Naive thymus-derived CD4-positive, alpha-beta T cell (primary cell): Measurements from ENCODE around the gene STX7. TPM values are rescaled to one million over a fixed set of nuclear protein-coding genes. Genes with fewer than 3 reads are reported as not detected.

ENCODE experiments used
- ATAC-seq: fragments of 150-1000 bp; cut with Tn5 transposase; 2 replicates; pipeline ENCODE4 v1.10.0; 2021; ENCODE audit warnings: mild to moderate bottlenecking, moderate library complexity
- CTCF ChIA-PET: fragments of 350-600 bp; sonication (Branson Sonifier 250); formaldehyde crosslinking; loops from one replicate; lab custom pipeline; 2021; ENCODE audit warnings: antibody characterized with exemption; lab: Charles Lee
- POLR2A ChIA-PET: fragments of 350-600 bp; sonication (Branson Sonifier 250); formaldehyde crosslinking; loops from one replicate; lab custom pipeline; 2021; ENCODE audit warnings: antibody characterized with exemption, inconsistent platforms; lab: Charles Lee
- DNase-seq, 9 donors: peaks; one replicate each; pipeline versions ENCODE4 v3.0.0 to v3.0.0-alpha.2; 2020 to 2022; ENCODE audit warnings: mixed read lengths in 1 of 9
- H3K27ac ChIP-seq: one replicate; pipeline ENCODE4 v1.7.0; 2013; ENCODE audit warnings: mild to moderate bottlenecking, low read depth, low read length, moderate library complexity
- H3K27me3 ChIP-seq, 2 donors: one replicate each; pipeline ENCODE4 v1.7.0; 2013; ENCODE audit warnings: low read length in 2 of 2, mild to moderate bottlenecking in 2 of 2, moderate library complexity in 2 of 2; ENCODE audit not compliant: control insufficient read depth in 2 of 2, insufficient read depth in 2 of 2
- H3K36me3 ChIP-seq, 3 experiments: 1 replicate in 2 of 3; 2 replicates in 1 of 3; pipeline ENCODE4 v1.7.0; 2013; ENCODE audit warnings: low read length in 3 of 3, mild to moderate bottlenecking in 3 of 3, moderate library complexity in 1 of 3; ENCODE audit not compliant: insufficient read depth in 3 of 3, control insufficient read depth in 2 of 3
- H3K4me1 ChIP-seq, 2 donors: one replicate each; pipeline ENCODE4 v1.7.0; 2013; ENCODE audit warnings: low read length in 2 of 2, mild to moderate bottlenecking in 2 of 2, moderate library complexity in 1 of 2; ENCODE audit not compliant: control insufficient read depth in 2 of 2, insufficient read depth in 2 of 2
- H3K4me3 ChIP-seq: 2 replicates; pipeline ENCODE4 v1.7.0; 2013; ENCODE audit warnings: mild to moderate bottlenecking, low read length
- H3K9me3 ChIP-seq, 3 experiments: 1 replicate in 2 of 3; 2 replicates in 1 of 3; pipeline ENCODE4 v1.7.0; 2013; ENCODE audit warnings: low read length in 3 of 3; ENCODE audit not compliant: control insufficient read depth in 2 of 3
- H3K27ac Mint-ChIP-seq, 9 donors: one replicate each; pipeline ENCODE4 v1.8.0; 2020 to 2022; ENCODE audit warnings: mixed read lengths in 9 of 9, mild to moderate bottlenecking in 8 of 9, moderate library complexity in 5 of 9, inconsistent platforms in 2 of 9
- H3K27me3 Mint-ChIP-seq, 5 donors: one replicate each; pipeline ENCODE4 v1.8.0; 2021 to 2022; ENCODE audit warnings: mixed read lengths in 5 of 5, mild to moderate bottlenecking in 1 of 5
- H3K36me3 Mint-ChIP-seq, 5 donors: one replicate each; pipeline ENCODE4 v1.8.0; 2020 to 2022; ENCODE audit warnings: mixed read lengths in 5 of 5, mild to moderate bottlenecking in 3 of 5, inconsistent platforms in 1 of 5
- H3K4me1 Mint-ChIP-seq, 7 donors: one replicate each; pipeline ENCODE4 v1.8.0; 2020 to 2022; ENCODE audit warnings: mixed read lengths in 7 of 7, mild to moderate bottlenecking in 3 of 7, inconsistent platforms in 1 of 7
- H3K4me3 Mint-ChIP-seq, 10 donors: one replicate each; pipeline ENCODE4 v1.8.0; 2020 to 2022; ENCODE audit warnings: mild to moderate bottlenecking in 10 of 10, mixed read lengths in 10 of 10, moderate library complexity in 6 of 10, inconsistent platforms in 2 of 10
- H3K9me3 Mint-ChIP-seq, 11 donors: one replicate each; pipeline ENCODE4 v1.8.0; 2020 to 2022; ENCODE audit warnings: mixed read lengths in 11 of 11, mild to moderate bottlenecking in 4 of 11, inconsistent platforms in 1 of 11, moderate library complexity in 1 of 11
- intact Hi-C, 2 donors: fragments of 100-400 bp; cut with micrococcal nuclease; formaldehyde crosslinking; loops; one replicate each; pipeline ENCODE4 v1.15.1; 2023
- polyA plus RNA-seq, 2 donors: library from polyadenylated mRNA; unstranded; fragments of 300-500 nt; fragmentation: Illumina TruSeq; gene quantifications; one replicate each; pipeline ENCODE4 v1.2.3, GENCODE V29; 2021
- total RNA-seq, 6 experiments: library from RNA in 5 of 6; stranded (reverse) in 5 of 6; gene quantifications; 1 replicate in 5 of 6; 2 replicates in 1 of 6; pipeline ENCODE4 v1.2.3 and lab custom pipeline; 2021 to 2026

Gene STX7
- total and polyA plus RNA-seq, 7 experiments from 2014 or later: 8.6 to 43.3 (median 18.3) TPM

GRCh38 chr6:132476688-132477087, 36.2 kb downstream of the STX7 start:
- no peaks in the 10 kb centered on the region for H3K27me3 Mint-ChIP-seq
- POLR2A ChIA-PET: no interaction called here
- no peak overlapping the region for H3K4me3 Mint-ChIP-seq
- H3K27ac Mint-ChIP-seq: no peak overlapping the region
- CTCF ChIA-PET: interaction anchor here (1.3 kb wide), 1 partner anchor 197 kb away, joined by 7 read pairs; no protein-coding TSS in a partner anchor
- ATAC-seq (no peak), DNase-seq (no peak)
- Histone ChIP-seq H3K36me3 (peaks cover 0 to 13% (median under 1%) of the 10 kb centered on the region in 3 experiments), H3K9me3 (no peaks in the 10 kb centered on the region), H3K4me3 (no peak overlapping the region), H3K27ac (no peak overlapping the region), H3K4me1 (no peaks in the 10 kb centered on the region), H3K27me3 (no peaks in the 10 kb centered on the region)
- peaks cover 0 to 6% (median 0%) of the 10 kb centered on the region in 7 donors for H3K4me1 Mint-ChIP-seq
- H3K36me3 Mint-ChIP-seq: peaks cover 0 to 19% (median 0%) of the 10 kb centered on the region in 5 donors
- no peaks in the 10 kb centered on the region for H3K9me3 Mint-ChIP-seq
- intact Hi-C loops: no loop called here

GRCh38 chr6:132475925-132476324, 37.0 kb downstream of the STX7 start:
- H3K4me3 ChIP-seq: no peak overlapping the region
- no peak overlapping the region for H3K27ac ChIP-seq
- no peak overlapping the region for H3K27ac Mint-ChIP-seq
- H3K36me3 ChIP-seq: peaks cover 0 to 18% (median 8%) of the 10 kb centered on the region in 3 experiments
- H3K36me3 Mint-ChIP-seq: peaks cover 0 to 26% (median 2%) of the 10 kb centered on the region in 5 donors
- H3K9me3 Mint-ChIP-seq: no peaks in the 10 kb centered on the region
- no peak overlapping the region for H3K4me3 Mint-ChIP-seq
- DNase-seq (no peak), ATAC-seq (no peak)
- H3K9me3 ChIP-seq: no peaks in the 10 kb centered on the region
- CTCF ChIA-PET: no interaction called here
- H3K4me1 ChIP-seq: no peaks in the 10 kb centered on the region
- H3K27me3 Mint-ChIP-seq: no peaks in the 10 kb centered on the region
- intact Hi-C loops: no loop called here
- POLR2A ChIA-PET: no interaction called here
- peaks cover 0 to 4% (median 0%) of the 10 kb centered on the region in 7 donors for H3K4me1 Mint-ChIP-seq
- H3K27me3 ChIP-seq: no peaks in the 10 kb centered on the region

- no peak for DNase-seq
- no peak overlapping the region for H3K4me3 Mint-ChIP-seq
These were observed 41.1 kb downstream of the STX7 start for GRCh38 chr6:132471787-132472186.

GRCh38 chr6:132466952-132467351, 46.0 kb downstream of the STX7 start:
- Mint-ChIP-seq H3K4me3 (no peak overlapping the region), H3K9me3 (peaks cover 0 to 3% (median 0%) of the 10 kb centered on the region in 11 donors), H3K27me3 (no peaks in the 10 kb centered on the region), H3K36me3 (peaks cover 0 to 43% (median 23%) of the 10 kb centered on the region in 5 donors), H3K4me1 (no peaks in the 10 kb centered on the region), H3K27ac (no peak overlapping the region)
- Histone ChIP-seq H3K4me3 (no peak overlapping the region), H3K36me3 (peaks cover 8 to 43% (median 12%) of the 10 kb centered on the region in 3 experiments), H3K4me1 (no peaks in the 10 kb centered on the region), H3K27me3 (no peaks in the 10 kb centered on the region), H3K27ac (no peak overlapping the region), H3K9me3 (no peaks in the 10 kb centered on the region)
- DNase-seq (no peak), ATAC-seq (no peak)
- ChIA-PET POLR2A (no interaction called here), CTCF (no interaction called here)
- intact Hi-C loops: no loop called here

More at GRCh38 chr6:132471787-132472186, 41.1 kb downstream of the STX7 start:
- Mint-ChIP-seq H3K36me3 (peaks cover 0 to 34% (median 7%) of the 10 kb centered on the region in 5 donors), H3K9me3 (no peaks in the 10 kb centered on the region), H3K27me3 (no peaks in the 10 kb centered on the region), H3K4me1 (no peaks in the 10 kb centered on the region), H3K27ac (no peak overlapping the region)
- ChIA-PET CTCF (no interaction called here), POLR2A (no interaction called here)
- Histone ChIP-seq H3K27ac (no peak overlapping the region), H3K4me3 (no peak overlapping the region), H3K9me3 (no peaks in the 10 kb centered on the region), H3K36me3 (peaks cover 5 to 33% (median 8%) of the 10 kb centered on the region in 3 experiments), H3K27me3 (no peaks in the 10 kb centered on the region), H3K4me1 (no peaks in the 10 kb centered on the region)
- no peak for ATAC-seq
- intact Hi-C loops: no loop called here

GRCh38 chr6:132465530-132466485, 47.1 kb downstream of the STX7 start:
- DNase-seq (no peak), ATAC-seq (no peak)
- Histone ChIP-seq H3K27me3 (no peaks in the 10 kb centered on the region), H3K4me1 (no peaks in the 10 kb centered on the region), H3K9me3 (no peaks in the 10 kb centered on the region), H3K4me3 (no peak overlapping the region), H3K36me3 (peaks cover 4 to 41% (median 8%) of the 10 kb centered on the region in 3 experiments), H3K27ac (no peak overlapping the region)
- Mint-ChIP-seq H3K9me3 (peaks cover 0 to 3% (median 0%) of the 10 kb centered on the region in 11 donors), H3K4me3 (no peak overlapping the region), H3K27me3 (no peaks in the 10 kb centered on the region), H3K36me3 (peaks cover 0 to 38% (median 26%) of the 10 kb centered on the region in 5 donors), H3K4me1 (no peaks in the 10 kb centered on the region), H3K27ac (no peak overlapping the region)
- POLR2A ChIA-PET: no interaction called here
- CTCF ChIA-PET: interaction anchor here (0.6 kb wide), 1 partner anchor 328 kb away, joined by 3 read pairs; no protein-coding TSS in a partner anchor
- intact Hi-C loops: no loop called here

GRCh38 chr6:132464538-132465256, 48.2 kb downstream of the STX7 start:
- Histone ChIP-seq H3K27me3 (no peaks in the 10 kb centered on the region), H3K36me3 (peaks cover 6 to 41% (median 8%) of the 10 kb centered on the region in 3 experiments), H3K9me3 (no peaks in the 10 kb centered on the region), H3K4me3 (no peak overlapping the region), H3K27ac (no peak overlapping the region), H3K4me1 (no peaks in the 10 kb centered on the region)
- ChIA-PET POLR2A (no interaction called here), CTCF (no interaction called here)
- no peak for DNase-seq
- no peak overlapping the region for H3K4me3 Mint-ChIP-seq
- ATAC-seq: no peak
- intact Hi-C loops: no loop called here
- no peaks in the 10 kb centered on the region for H3K4me1 Mint-ChIP-seq
- H3K27ac Mint-ChIP-seq: no peak overlapping the region
- peaks cover 0 to 3% (median 0%) of the 10 kb centered on the region in 11 donors for H3K9me3 Mint-ChIP-seq
- H3K36me3 Mint-ChIP-seq: peaks cover 0 to 41% (median 28%) of the 10 kb centered on the region in 5 donors
- no peaks in the 10 kb centered on the region for H3K27me3 Mint-ChIP-seq
